ENCODE data around the gene CEACAM5. TPM values are rescaled to one million over a fixed set of nuclear protein-coding genes. Genes with fewer than 3 reads are reported as not detected.

CEACAM5 gene
- not detected in 2 replicates for total RNA-seq

GRCh38 chr19:41708481-41708880, at the start of gene CEACAM5:
CEACAM5 (plus strand) TSS chr19:41708626; CDS start chr19:41708732, 106 bp downstream.

GRCh38 chr19:41688098-41688497, 20.3 kb upstream of the CEACAM5 start, which contains the start of gene CEACAM7:
CEACAM7 (minus strand) TSS chr19:41688270; CDS start chr19:41688165, 105 bp downstream.

GRCh38 chr19:41755328-41755913, 47.0 kb downstream of the CEACAM5 start, which contains the start of gene CEACAM6:
CEACAM6 (plus strand) TSS chr19:41755530; CDS start chr19:41755639, 109 bp downstream.

Other genes starting within 250 kb of the CEACAM5 start
- not detected in 2 replicates for gene CEACAM21, start 132.5 kb upstream of the CEACAM5 start, total RNA-seq
- gene CEACAM4, start 81.6 kb upstream of the CEACAM5 start, total RNA-seq = not detected in 2 replicates
- not detected in 2 replicates for gene CEACAM7, start 20.4 kb upstream of the CEACAM5 start, total RNA-seq
- gene CEACAM6, start 46.9 kb downstream of the CEACAM5 start, total RNA-seq = not detected in 2 replicates
- gene CEACAM3, start 88.0 kb downstream of the CEACAM5 start, total RNA-seq = not detected in 2 replicates
- gene LYPD4, start 136.1 kb downstream of the CEACAM5 start, total RNA-seq = not detected in 2 replicates
- not detected in 2 replicates for gene DMRTC2, start 136.4 kb downstream of the CEACAM5 start, total RNA-seq
- gene RPS19, start 151.6 kb downstream of the CEACAM5 start, total RNA-seq = 776 and 788 TPM in 2 replicates
- gene CD79A, start 168.7 kb downstream of the CEACAM5 start, total RNA-seq = not detected in 2 replicates
- 27.0 and 28.2 TPM in 2 replicates for gene ARHGEF1, start 174.6 kb downstream of the CEACAM5 start, total RNA-seq
- 0.11 TPM in 1 of 2 replicates, not detected in the other for gene ERFL, start 219.8 kb downstream of the CEACAM5 start, total RNA-seq

Measured in articular chondrocyte of knee joint (primary cell).